Upper lobe of left lung (tissue), 6 donors: Measurements from ENCODE around the gene TSPAN31. TPM values are rescaled to one million over a fixed set of nuclear protein-coding genes. Genes with fewer than 3 reads are reported as not detected.

ENCODE experiments used
- ATAC-seq, 2 donors: fragments of 200-7000 bp; cut with Tn5 transposase; one replicate each; pipeline ENCODE4 v1.9.1; 2022; ENCODE audit warnings: mild to moderate bottlenecking in 2 of 2, moderate library complexity in 2 of 2; ENCODE audit not compliant: low FRiP score in 2 of 2
- DNase-seq, 2 donors: peaks; one replicate each; pipeline ENCODE4 v3.0.0-alpha.2; 2019 to 2020
- H3K27ac ChIP-seq, 4 donors: fragments of 200-600 bp; sonication (generic); one replicate each; pipeline ENCODE4 v1.5.1; 2016 to 2019
- H3K27me3 ChIP-seq, 4 donors: fragments of 200-600 bp; sonication (generic); one replicate each; pipeline ENCODE4 v1.5.1; 2017 to 2019
- H3K36me3 ChIP-seq, 4 donors: fragments of 200-600 bp; sonication (generic); one replicate each; pipeline ENCODE4 v1.5.1; 2016 to 2019
- H3K4me1 ChIP-seq, 4 donors: fragments of 200-600 bp; sonication (generic); one replicate each; pipeline ENCODE4 v1.5.1; 2018 to 2019
- H3K4me3 ChIP-seq, 4 donors: fragments of 200-600 bp; sonication (generic); one replicate each; pipeline ENCODE4 v1.5.1; 2017 to 2019; ENCODE audit warnings: mild to moderate bottlenecking in 2 of 4, moderate library complexity in 1 of 4
- H3K9me3 ChIP-seq, 4 donors: fragments of 200-600 bp; sonication (generic); one replicate each; pipeline ENCODE4 v1.5.1; 2018 to 2019
- EP300 ChIP-seq, 4 donors: sonication (generic); formaldehyde crosslinking; IDR thresholded peaks; one replicate each; pipeline ENCODE4 v1.5.1; 2017; ENCODE audit warnings: antibody characterized with exemption in 4 of 4, control low read depth in 2 of 4
- POLR2A ChIP-seq, 4 donors: fragments of 450-650 bp; IDR thresholded peaks; one replicate each; pipeline ENCODE4 v1.5.1; 2016 to 2017; ENCODE audit warnings: antibody characterized with exemption in 4 of 4, mild to moderate bottlenecking in 2 of 4
- POLR2AphosphoS5 ChIP-seq, 2 donors: sonication (generic); formaldehyde crosslinking; IDR thresholded peaks; one replicate each; pipeline ENCODE4 v1.5.1; 2017; ENCODE audit warnings: antibody characterized with exemption in 2 of 2
- WGBS, 2 donors: methylation state at CpG; one replicate each; pipeline ENCODE4 v1.1.5; 2017 to 2018; 5-methylcytosine and 5-hydroxymethylcytosine counted together
- total RNA-seq, 6 donors: library from RNA; depleted of rRNA in 4 of 6; stranded (reverse); fragments of >200 nt in 4 of 6; gene quantifications; one replicate each; pipeline versions ENCODE4 v1.1.0 to v1.2.1, GENCODE V29; 2016 to 2021
- TF ChIP-seq, protein P1 (sequence below), 6 experiments: fragments of 450-650 bp in 4 of 6; fragments of 200-600 bp in 2 of 6; sonication (generic) in 2 of 6; IDR thresholded peaks; one replicate each; pipeline ENCODE4 v1.5.1; 2016 to 2019; ENCODE audit warnings: antibody characterized with exemption in 6 of 6
- donor health status: DM: no; HTN: no; CAD: no; lungs with moderate emphysema.
- donor health status: DM: no; HTN: yes; CAD: no; lungs with severe emphysema.

TSPAN31 gene
- total RNA-seq, 6 donors from 2014 or later, result 16.8 to 54.6 (median 37.3) TPM

DNA sequence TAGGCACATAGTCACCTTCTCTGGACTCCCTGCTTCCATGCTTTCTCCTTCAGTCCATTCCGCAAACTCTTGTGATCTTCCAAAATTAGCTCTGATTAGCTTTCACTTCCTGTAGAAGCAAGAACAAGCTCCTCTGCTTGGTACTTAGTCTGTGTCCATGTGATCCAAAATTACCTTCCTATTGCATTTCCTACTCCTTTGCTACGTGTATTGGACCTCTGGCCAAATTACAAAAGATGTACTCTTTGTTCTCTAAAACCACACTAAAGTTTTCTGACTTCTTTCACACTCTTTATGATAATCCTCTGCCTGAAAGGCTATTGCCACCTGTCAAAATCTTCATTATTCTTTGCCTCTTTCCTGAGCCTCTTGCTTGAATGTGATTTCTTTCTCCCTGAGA, 37.0 kb downstream of the TSPAN31 start:
- no peaks in the 10 kb centered on the region for H3K27me3 ChIP-seq
- peak overlapping the region in 3 of 4 donors; percentile 75 to 83 (median 81) for H3K27ac ChIP-seq
- WGBS, 2 donors, result 46 to 63% methylated on average over 2 of the region's 2 CpGs
- H3K4me3 ChIP-seq, result no peak overlapping the region
- ATAC-seq, result no peak
- TF ChIP-seq POLR2AphosphoS5 (IDR thresholded peaks at IDR 0.05) (no peak), EP300 (IDR thresholded peaks at IDR 0.05) (no peak), POLR2A (IDR thresholded peaks at IDR 0.05) (no peak)
- TF ChIP-seq, protein P1, sequence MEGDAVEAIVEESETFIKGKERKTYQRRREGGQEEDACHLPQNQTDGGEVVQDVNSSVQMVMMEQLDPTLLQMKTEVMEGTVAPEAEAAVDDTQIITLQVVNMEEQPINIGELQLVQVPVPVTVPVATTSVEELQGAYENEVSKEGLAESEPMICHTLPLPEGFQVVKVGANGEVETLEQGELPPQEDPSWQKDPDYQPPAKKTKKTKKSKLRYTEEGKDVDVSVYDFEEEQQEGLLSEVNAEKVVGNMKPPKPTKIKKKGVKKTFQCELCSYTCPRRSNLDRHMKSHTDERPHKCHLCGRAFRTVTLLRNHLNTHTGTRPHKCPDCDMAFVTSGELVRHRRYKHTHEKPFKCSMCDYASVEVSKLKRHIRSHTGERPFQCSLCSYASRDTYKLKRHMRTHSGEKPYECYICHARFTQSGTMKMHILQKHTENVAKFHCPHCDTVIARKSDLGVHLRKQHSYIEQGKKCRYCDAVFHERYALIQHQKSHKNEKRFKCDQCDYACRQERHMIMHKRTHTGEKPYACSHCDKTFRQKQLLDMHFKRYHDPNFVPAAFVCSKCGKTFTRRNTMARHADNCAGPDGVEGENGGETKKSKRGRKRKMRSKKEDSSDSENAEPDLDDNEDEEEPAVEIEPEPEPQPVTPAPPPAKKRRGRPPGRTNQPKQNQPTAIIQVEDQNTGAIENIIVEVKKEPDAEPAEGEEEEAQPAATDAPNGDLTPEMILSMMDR (IDR thresholded peaks at IDR 0.05), result no peak
- no peak for DNase-seq
- no peaks in the 10 kb centered on the region for H3K9me3 ChIP-seq
- peaks cover 3 to 29% (median 16%) of the 10 kb centered on the region in 4 donors for H3K36me3 ChIP-seq
- H3K4me1 ChIP-seq, result peaks cover 20 to 36% (median 28%) of the 10 kb centered on the region in 4 donors

DNA sequence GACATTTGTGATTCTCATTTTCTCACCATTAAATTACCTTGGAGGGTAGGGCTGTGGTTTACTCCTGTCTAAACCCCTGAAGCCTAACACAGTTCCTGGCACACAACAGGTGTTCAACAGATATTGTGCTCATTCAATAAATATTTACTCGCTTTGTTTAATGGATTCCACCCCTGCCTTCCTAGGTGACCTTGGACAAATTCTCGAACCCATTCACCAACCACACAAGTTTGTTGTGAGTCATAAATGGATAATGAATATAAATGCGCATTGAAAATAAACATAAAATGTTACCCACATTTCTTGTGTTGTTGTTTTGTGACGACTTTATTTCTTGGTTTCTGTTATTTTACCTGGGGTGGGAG, 37.4 kb downstream of the TSPAN31 start:
- ATAC-seq, result no peak
- peak overlapping the region in 3 of 4 donors; percentile 75 to 83 (median 81) for H3K27ac ChIP-seq
- no peaks in the 10 kb centered on the region for H3K27me3 ChIP-seq
- WGBS, 2 donors, result 24 to 25% methylated on average over 4 of the region's 4 CpGs
- H3K4me1 ChIP-seq, result peaks cover 20 to 36% (median 28%) of the 10 kb centered on the region in 4 donors
- peaks cover 6 to 33% (median 20%) of the 10 kb centered on the region in 4 donors for H3K36me3 ChIP-seq
- DNase-seq, result no peak
- peak overlapping the region in 3 of 4 donors; percentile 76 to 80 (median 78) for H3K4me3 ChIP-seq
- TF ChIP-seq EP300 (IDR thresholded peaks at IDR 0.05), result no peak
- TF ChIP-seq, protein P1 (IDR thresholded peaks at IDR 0.05), result no peak
- TF ChIP-seq POLR2A (IDR thresholded peaks at IDR 0.05), result no peak
- TF ChIP-seq POLR2AphosphoS5 (IDR thresholded peaks at IDR 0.05), result no peak
- no peaks in the 10 kb centered on the region for H3K9me3 ChIP-seq

DNA sequence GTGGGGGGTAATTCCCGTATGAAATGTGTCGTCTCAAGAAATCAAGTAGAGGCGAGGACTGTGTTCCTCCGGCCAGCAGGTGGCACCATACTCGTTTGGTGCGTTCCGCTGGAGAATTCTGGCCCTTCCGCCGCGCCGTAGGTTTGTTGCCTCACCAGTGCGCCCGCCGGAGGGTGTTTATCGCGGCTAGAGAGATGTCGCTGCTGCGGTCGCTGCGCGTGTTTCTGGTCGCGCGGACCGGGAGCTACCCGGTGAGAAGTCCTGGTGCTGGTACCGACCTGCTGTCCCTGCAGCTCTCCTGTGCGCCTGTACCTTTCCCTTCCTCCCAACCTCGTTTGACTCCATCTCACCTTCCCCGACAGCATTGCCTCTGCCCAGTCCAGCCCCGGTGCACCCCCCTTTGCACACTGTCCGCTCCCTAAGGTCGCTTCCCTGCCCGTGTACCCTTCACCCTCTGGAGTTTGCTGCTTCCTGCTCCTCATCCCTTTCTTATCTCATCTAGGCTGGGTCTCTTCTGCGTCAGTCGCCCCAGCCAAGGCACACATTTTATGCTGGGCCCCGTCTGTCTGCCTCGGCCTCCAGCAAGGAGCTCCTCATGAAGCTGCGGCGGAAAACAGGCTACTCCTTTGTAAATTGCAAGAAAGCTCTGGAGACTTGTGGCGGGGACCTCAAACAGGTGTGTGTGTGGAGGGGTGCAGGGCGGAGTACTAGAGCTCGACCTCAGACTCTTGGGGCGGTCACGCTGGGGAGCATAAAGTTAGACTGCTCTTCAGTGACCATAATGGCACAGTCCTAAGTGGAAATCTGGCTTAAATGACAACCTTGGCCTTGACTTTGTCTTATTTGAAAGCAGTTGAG, 38.0 kb downstream of the TSPAN31 start, which contains the start of gene TSFM:
TSFM (plus strand) TSS at position 180 of the 858 bp plus-strand sequence; CDS start at position 195, 15 bp downstream.
- peak within 1 kb of the TSS; percentile 61 to 83 (median 78) for H3K27ac ChIP-seq
- TF ChIP-seq, protein P1 (IDR thresholded peaks at IDR 0.05), result peak; percentile 87 to 98 (median 92)
- TF ChIP-seq EP300 (IDR thresholded peaks at IDR 0.05) (peak in 1 of 4 donors; percentile 63), POLR2A (IDR thresholded peaks at IDR 0.05) (peak; percentile 20 to 78 (median 44)), POLR2AphosphoS5 (IDR thresholded peaks at IDR 0.05) (peak; percentile 91 to 98)
- no peaks in the 10 kb centered on the region for H3K27me3 ChIP-seq
- peak within 1 kb of the TSS; percentile 76 to 85 (median 79) for H3K4me3 ChIP-seq
- H3K36me3 ChIP-seq, result peaks cover 6 to 39% (median 26%) of the 10 kb centered on the region in 4 donors
- ATAC-seq (peak; percentile 96 to 99), DNase-seq (peak; percentile 93 to 96)
- 1% methylated on average over 25 to 45 of the region's 45 CpGs for WGBS, 2 donors
- no peaks in the 10 kb centered on the region for H3K9me3 ChIP-seq
- peaks cover 20 to 36% (median 28%) of the 10 kb centered on the region in 4 donors for H3K4me1 ChIP-seq

DNA sequence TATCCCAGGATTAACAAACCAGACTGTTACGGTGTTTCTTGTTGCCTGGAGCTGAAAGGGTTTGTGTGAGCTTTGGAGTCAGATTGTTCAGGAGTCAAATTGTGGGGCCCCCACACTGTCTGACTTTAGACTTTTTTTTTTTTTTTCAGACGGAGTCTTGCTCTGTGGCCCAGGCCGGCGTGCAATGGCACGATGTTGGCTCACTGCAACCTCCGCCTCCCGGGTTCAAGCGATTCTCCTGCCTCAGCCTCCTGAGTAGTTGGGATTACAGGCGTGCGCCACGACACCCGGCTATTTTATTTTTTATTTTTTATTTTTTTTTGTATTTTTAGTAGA, 38.6 kb downstream of the TSPAN31 start:
- no peak for ATAC-seq
- no peak for DNase-seq
- Histone ChIP-seq H3K4me1 (peaks cover 20 to 36% (median 28%) of the 10 kb centered on the region in 4 donors), H3K27ac (peak overlapping the region in 3 of 4 donors; percentile 75 to 83 (median 81)), H3K9me3 (no peaks in the 10 kb centered on the region), H3K4me3 (peak overlapping the region; percentile 76 to 85 (median 79)), H3K27me3 (no peaks in the 10 kb centered on the region), H3K36me3 (peaks cover 6 to 45% (median 31%) of the 10 kb centered on the region in 4 donors)
- TF ChIP-seq EP300 (IDR thresholded peaks at IDR 0.05) (no peak), POLR2AphosphoS5 (IDR thresholded peaks at IDR 0.05) (no peak), POLR2A (IDR thresholded peaks at IDR 0.05) (no peak)
- TF ChIP-seq, protein P1 (IDR thresholded peaks at IDR 0.05), result no peak
- 87 to 91% methylated on average over 12 of the region's 12 CpGs for WGBS, 2 donors
